ENCODE measurements around the gene DDIT4.
"Not testable (repeated sequence)": the region's sequence is repeated elsewhere in the genome, so short reads cannot be mapped to it uniquely, and the experiment has no call there.

The DDIT4 gene

DNA sequence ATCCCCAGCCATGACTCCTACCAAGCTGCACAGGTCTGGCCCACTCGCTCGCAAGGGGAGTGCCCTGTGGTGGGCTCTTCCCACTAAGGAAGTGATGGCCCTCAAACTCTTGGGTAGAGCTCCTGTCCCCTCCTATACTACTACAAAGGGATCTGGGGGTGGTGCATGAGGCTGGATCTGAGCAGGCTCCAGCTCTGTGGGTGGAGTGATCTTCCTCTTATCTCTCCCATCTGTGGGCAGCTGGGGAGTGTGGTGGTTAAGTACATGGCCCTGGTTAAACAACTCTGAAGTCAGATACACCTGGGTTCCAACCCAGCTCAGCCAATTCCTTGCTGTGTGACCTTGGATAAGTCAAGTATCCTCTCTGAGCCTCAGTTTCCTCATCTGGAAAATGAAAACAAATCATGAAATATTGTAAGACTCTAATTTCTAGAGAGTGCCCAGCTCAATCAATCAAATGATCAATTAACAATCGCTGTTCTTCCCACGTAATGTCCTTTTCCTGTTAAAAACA lies 17.4 kb downstream of the DDIT4 start:
- WGBS, 2 donors (ENCODE audit: extremely low coverage in 2 of 2, insufficient read length in 2 of 2, insufficient replicate concordance in 1 of 2): no CpG with 5 or more reads among the region's 4 CpGs
- Histone ChIP-seq H4K91ac (ENCODE audit: low read depth, low read length, poor library complexity) (no peak overlapping the region), H2AFZ (ENCODE audit: low read length) (no peak overlapping the region), H3K79me1 (ENCODE audit: low read depth, low read length) (no peaks in the 10 kb centered on the region), H3K9ac (ENCODE audit: low read depth, low read length, poor library complexity) (no peak overlapping the region), H3K23ac (ENCODE audit: low read depth, low read length, poor library complexity) (no peak overlapping the region), H3K4me3 (ENCODE audit: low read length in 2 of 2) (no peak overlapping the region), H4K8ac (ENCODE audit: low read depth, low read length) (no peak overlapping the region), H3K14ac (ENCODE audit: low read length) (no peak overlapping the region), H3K9me3 (replicated peaks in 1 of 2; ENCODE audit: control insufficient read depth in 2 of 2, insufficient read depth in 1 of 2, low read depth in 1 of 2, low read length in 2 of 2) (no peaks in the 10 kb centered on the region), H2BK120ac (ENCODE audit: low read depth, low read length) (no peak overlapping the region), H2BK12ac (ENCODE audit: low read length) (no peak overlapping the region), H3K27ac (replicated peaks; ENCODE audit: low read length) (no peak overlapping the region), H3K4ac (ENCODE audit: low read length) (no peak overlapping the region), H3K27me3 (ENCODE audit: control insufficient read depth in 3 of 3, insufficient read depth in 3 of 3, low read depth in 1 of 3, low read length in 3 of 3) (no peaks in the 10 kb centered on the region), H2AK5ac (ENCODE audit: low read depth, low read length) (no peak overlapping the region), H3K18ac (ENCODE audit: low read length) (no peak overlapping the region), H3K4me2 (ENCODE audit: insufficient read depth, low read length, poor library complexity, severe bottlenecking) (no peak overlapping the region), H2BK15ac (ENCODE audit: low read length) (no peak overlapping the region), H3K36me3 (replicated peaks in 1 of 2; ENCODE audit: control insufficient read depth in 2 of 2, insufficient read depth in 2 of 2, low read length in 2 of 2) (no peaks in the 10 kb centered on the region), H2BK5ac (ENCODE audit: low read length) (no peak overlapping the region), H3K4me1 (ENCODE audit: control insufficient read depth in 2 of 2, insufficient read depth in 1 of 2, low read depth in 1 of 2, low read length in 2 of 2) (peaks cover under 1 to 5% of the 10 kb centered on the region in 2 donors)
- DNase-seq (ENCODE audit: low spot score): no peak

DNA sequence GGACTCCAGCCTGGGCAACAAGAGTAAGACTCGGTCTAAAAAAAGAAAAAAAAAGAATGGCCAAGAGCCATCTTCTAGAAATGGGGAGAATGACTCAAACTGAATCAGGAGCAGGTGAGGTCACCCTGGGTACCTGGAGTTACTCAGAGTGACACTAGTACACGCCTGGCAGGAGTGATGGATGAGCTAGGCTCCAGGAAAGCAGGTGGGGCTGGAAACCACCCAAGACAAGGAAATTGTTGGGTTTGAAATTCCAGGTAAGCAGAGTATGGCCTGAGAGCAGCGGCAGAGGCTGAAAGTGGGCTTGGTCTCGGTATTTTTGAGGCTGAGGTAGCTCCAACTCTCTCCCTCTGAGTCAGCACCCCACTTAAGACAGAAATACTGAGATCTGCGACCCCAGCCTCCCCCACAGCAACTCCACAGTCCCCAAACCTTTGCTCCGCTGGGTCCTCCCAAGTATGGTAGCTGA lies 18.5 kb downstream of the DDIT4 start:
- no peak overlapping the region for H3K14ac ChIP-seq (ENCODE audit: low read length)
- no peaks in the 10 kb centered on the region for H3K9me3 ChIP-seq (replicated peaks in 1 of 2; ENCODE audit: control insufficient read depth in 2 of 2, insufficient read depth in 1 of 2, low read depth in 1 of 2, low read length in 2 of 2)
- no peak overlapping the region for H3K27ac ChIP-seq (replicated peaks; ENCODE audit: low read length)
- H2AK5ac ChIP-seq (ENCODE audit: low read depth, low read length): no peak overlapping the region
- no peak overlapping the region for H2AFZ ChIP-seq (ENCODE audit: low read length)
- H3K79me1 ChIP-seq (ENCODE audit: low read depth, low read length): no peaks in the 10 kb centered on the region
- no peaks in the 10 kb centered on the region for H3K36me3 ChIP-seq (replicated peaks in 1 of 2; ENCODE audit: control insufficient read depth in 2 of 2, insufficient read depth in 2 of 2, low read length in 2 of 2)
- WGBS, 2 donors (ENCODE audit: extremely low coverage in 2 of 2, insufficient read length in 2 of 2, insufficient replicate concordance in 1 of 2): no CpG with 5 or more reads among the region's 6 CpGs
- no peak overlapping the region for H3K4ac ChIP-seq (ENCODE audit: low read length)
- no peak overlapping the region for H3K9ac ChIP-seq (ENCODE audit: low read depth, low read length, poor library complexity)
- H2BK15ac ChIP-seq (ENCODE audit: low read length): peak overlapping the region; percentile 1
- H3K4me2 ChIP-seq (ENCODE audit: insufficient read depth, low read length, poor library complexity, severe bottlenecking): no peak overlapping the region
- peaks cover 2 to 6% of the 10 kb centered on the region in 2 donors for H3K4me1 ChIP-seq (ENCODE audit: control insufficient read depth in 2 of 2, insufficient read depth in 1 of 2, low read depth in 1 of 2, low read length in 2 of 2)
- no peak overlapping the region for H2BK5ac ChIP-seq (ENCODE audit: low read length)
- H4K8ac ChIP-seq (ENCODE audit: low read depth, low read length): no peak overlapping the region
- no peak for DNase-seq (ENCODE audit: low spot score)
- H3K18ac ChIP-seq (ENCODE audit: low read length): no peak overlapping the region
- no peak overlapping the region for H2BK12ac ChIP-seq (ENCODE audit: low read length)
- no peak overlapping the region for H2BK120ac ChIP-seq (ENCODE audit: low read depth, low read length)
- no peak overlapping the region for H3K23ac ChIP-seq (ENCODE audit: low read depth, low read length, poor library complexity)
- H3K4me3 ChIP-seq (ENCODE audit: low read length in 2 of 2): no peak overlapping the region
- no peaks in the 10 kb centered on the region for H3K27me3 ChIP-seq (ENCODE audit: control insufficient read depth in 3 of 3, insufficient read depth in 3 of 3, low read depth in 1 of 3, low read length in 3 of 3)
- H4K91ac ChIP-seq (ENCODE audit: low read depth, low read length, poor library complexity): no peak overlapping the region

DNA sequence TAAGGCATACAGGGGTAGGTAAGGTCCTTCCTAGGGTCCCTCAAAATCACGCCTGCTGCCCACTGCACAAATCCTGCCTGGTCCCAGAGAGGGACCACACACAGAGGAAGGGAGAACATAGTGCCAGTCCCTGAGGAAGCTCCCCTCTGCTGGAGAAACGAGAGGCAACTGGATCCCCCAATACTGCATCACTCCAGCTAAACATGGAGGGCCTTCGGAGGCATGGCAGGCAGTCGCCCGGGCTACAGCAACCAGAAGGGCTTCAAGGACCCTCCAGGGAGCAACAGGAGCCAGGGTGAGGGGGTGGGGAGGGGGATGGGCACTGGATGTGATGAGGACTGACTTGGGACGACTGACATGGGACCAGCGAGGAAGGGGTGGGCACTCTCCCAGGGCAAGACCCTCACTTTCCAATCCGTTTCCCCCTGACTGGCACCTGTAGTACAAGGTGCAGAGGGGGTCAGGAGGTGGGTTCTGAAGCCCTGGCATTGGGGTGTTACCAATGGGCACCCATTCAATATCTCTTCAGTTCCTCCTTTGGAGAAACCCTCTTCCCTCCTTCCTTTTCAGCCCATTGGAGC lies 21.7 kb downstream of the DDIT4 start:
- peak overlapping the region; percentile 76 for H2AK5ac ChIP-seq (ENCODE audit: low read depth, low read length)
- H3K18ac ChIP-seq (ENCODE audit: low read length): peak overlapping the region; percentile 27
- no peak overlapping the region for H3K4me2 ChIP-seq (ENCODE audit: insufficient read depth, low read length, poor library complexity, severe bottlenecking)
- no peak overlapping the region for H3K23ac ChIP-seq (ENCODE audit: low read depth, low read length, poor library complexity)
- H3K4ac ChIP-seq (ENCODE audit: low read length): no peak overlapping the region
- H3K4me3 ChIP-seq (ENCODE audit: low read length in 2 of 2): no peak overlapping the region
- no peak overlapping the region for H2BK15ac ChIP-seq (ENCODE audit: low read length)
- no peaks in the 10 kb centered on the region for H3K36me3 ChIP-seq (replicated peaks in 1 of 2; ENCODE audit: control insufficient read depth in 2 of 2, insufficient read depth in 2 of 2, low read length in 2 of 2)
- peaks cover 18 to 20% of the 10 kb centered on the region in 2 donors for H3K4me1 ChIP-seq (ENCODE audit: control insufficient read depth in 2 of 2, insufficient read depth in 1 of 2, low read depth in 1 of 2, low read length in 2 of 2)
- H3K27me3 ChIP-seq (ENCODE audit: control insufficient read depth in 3 of 3, insufficient read depth in 3 of 3, low read depth in 1 of 3, low read length in 3 of 3): no peaks in the 10 kb centered on the region
- H2BK120ac ChIP-seq (ENCODE audit: low read depth, low read length): no peak overlapping the region
- H4K8ac ChIP-seq (ENCODE audit: low read depth, low read length): no peak overlapping the region
- no peak overlapping the region for H3K9ac ChIP-seq (ENCODE audit: low read depth, low read length, poor library complexity)
- no peak overlapping the region for H4K91ac ChIP-seq (ENCODE audit: low read depth, low read length, poor library complexity)
- H3K14ac ChIP-seq (ENCODE audit: low read length): no peak overlapping the region
- WGBS, 2 donors (ENCODE audit: extremely low coverage in 2 of 2, insufficient read length in 2 of 2, insufficient replicate concordance in 1 of 2): no CpG with 5 or more reads among the region's 8 CpGs
- no peak overlapping the region for H3K27ac ChIP-seq (replicated peaks; ENCODE audit: low read length)
- no peak overlapping the region for H2BK12ac ChIP-seq (ENCODE audit: low read length)
- H2AFZ ChIP-seq (ENCODE audit: low read length): no peak overlapping the region
- DNase-seq (ENCODE audit: low spot score): no peak
- no peak overlapping the region for H2BK5ac ChIP-seq (ENCODE audit: low read length)
- peaks cover 4% of the 10 kb centered on the region for H3K79me1 ChIP-seq (ENCODE audit: low read depth, low read length)
- H3K9me3 ChIP-seq (replicated peaks in 1 of 2; ENCODE audit: control insufficient read depth in 2 of 2, insufficient read depth in 1 of 2, low read depth in 1 of 2, low read length in 2 of 2): no peaks in the 10 kb centered on the region

DNA sequence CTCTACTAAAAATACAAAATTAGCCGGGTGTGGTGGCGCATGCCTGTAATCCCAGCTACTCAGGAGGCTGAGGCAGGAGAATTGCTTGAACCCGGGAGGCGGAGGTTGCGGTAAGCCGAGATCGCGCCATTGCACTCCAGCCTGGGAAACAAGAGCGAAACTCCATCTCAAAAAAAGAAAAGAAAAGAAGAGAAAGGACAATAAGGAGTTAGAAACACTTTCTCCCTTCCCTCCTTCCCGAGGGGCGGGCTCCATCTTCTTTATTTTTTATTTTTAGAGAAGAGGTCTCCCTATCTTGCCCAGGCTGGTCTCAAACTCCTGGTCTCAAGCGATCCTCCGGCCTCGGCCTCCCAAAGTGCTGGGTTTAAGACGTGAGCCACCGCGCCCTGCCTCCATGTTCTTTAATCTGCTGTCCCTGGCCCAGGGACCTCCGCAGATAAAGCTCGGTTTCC lies 23.1 kb downstream of the DDIT4 start:
- H4K91ac ChIP-seq (ENCODE audit: low read depth, low read length, poor library complexity); H4K8ac ChIP-seq (ENCODE audit: low read depth, low read length); H2BK5ac ChIP-seq (ENCODE audit: low read length); H3K14ac ChIP-seq (ENCODE audit: low read length); H3K36me3 ChIP-seq (replicated peaks in 1 of 2; ENCODE audit: control insufficient read depth in 2 of 2, insufficient read depth in 2 of 2, low read length in 2 of 2); H3K27me3 ChIP-seq (ENCODE audit: control insufficient read depth in 3 of 3, insufficient read depth in 3 of 3, low read depth in 1 of 3, low read length in 3 of 3); H3K9ac ChIP-seq (ENCODE audit: low read depth, low read length, poor library complexity); H3K4ac ChIP-seq (ENCODE audit: low read length); DNase-seq (ENCODE audit: low spot score); H2BK15ac ChIP-seq (ENCODE audit: low read length); H3K9me3 ChIP-seq (replicated peaks in 1 of 2; ENCODE audit: control insufficient read depth in 2 of 2, insufficient read depth in 1 of 2, low read depth in 1 of 2, low read length in 2 of 2); H2AFZ ChIP-seq (ENCODE audit: low read length); H3K27ac ChIP-seq (replicated peaks; ENCODE audit: low read length); H3K79me1 ChIP-seq (ENCODE audit: low read depth, low read length); H2BK120ac ChIP-seq (ENCODE audit: low read depth, low read length): not testable (repeated sequence)
- Histone ChIP-seq H3K4me3 (ENCODE audit: low read length in 2 of 2) (peak overlapping the region; percentile 50 to 81), H3K23ac (ENCODE audit: low read depth, low read length, poor library complexity) (peak overlapping the region; percentile 67), H2BK12ac (ENCODE audit: low read length) (peak overlapping the region; percentile 76), H3K4me2 (ENCODE audit: insufficient read depth, low read length, poor library complexity, severe bottlenecking) (peak overlapping the region; percentile 62), H2AK5ac (ENCODE audit: low read depth, low read length) (peak overlapping the region; percentile 3), H3K4me1 (ENCODE audit: control insufficient read depth in 2 of 2, insufficient read depth in 1 of 2, low read depth in 1 of 2, low read length in 2 of 2) (peaks cover 18 to 20% of the 10 kb centered on the region in 2 donors), H3K18ac (ENCODE audit: low read length) (peak overlapping the region; percentile 20)
- WGBS, 2 donors (ENCODE audit: extremely low coverage in 2 of 2, insufficient read length in 2 of 2, insufficient replicate concordance in 1 of 2): no CpG with 5 or more reads among the region's 19 CpGs

All from neuronal stem cell (in vitro differentiated cells).